ENCODE results near the gene TCN1.
A peak's percentile ranks its signal among the peaks of the same experiment; 100 is the strongest.
"Not testable (repeated sequence)": the region's sequence is repeated elsewhere in the genome, so short reads cannot be mapped to it uniquely, and the experiment has no call there.

The TCN1 gene

DNA sequence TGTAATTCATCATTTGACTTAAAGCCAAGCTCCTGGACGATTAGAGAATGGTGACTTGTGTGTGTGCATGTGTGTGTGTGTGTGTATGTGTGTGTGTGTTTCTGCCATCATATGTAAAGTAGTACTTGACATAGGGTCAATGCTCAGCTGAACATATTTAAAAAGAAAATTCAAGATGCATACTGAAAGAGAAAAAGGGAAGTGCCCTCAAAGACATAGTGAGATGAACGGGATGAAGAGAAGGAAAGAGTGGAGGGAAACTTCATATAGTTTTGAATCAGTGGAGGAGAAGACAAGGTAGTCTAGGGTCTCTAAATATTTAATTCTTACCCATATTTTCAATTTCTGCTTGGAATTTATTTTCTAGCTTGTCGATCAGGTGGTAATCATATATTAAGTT is 4.0 kb downstream of the TCN1 start:
- TF ChIP-seq, protein P1, sequence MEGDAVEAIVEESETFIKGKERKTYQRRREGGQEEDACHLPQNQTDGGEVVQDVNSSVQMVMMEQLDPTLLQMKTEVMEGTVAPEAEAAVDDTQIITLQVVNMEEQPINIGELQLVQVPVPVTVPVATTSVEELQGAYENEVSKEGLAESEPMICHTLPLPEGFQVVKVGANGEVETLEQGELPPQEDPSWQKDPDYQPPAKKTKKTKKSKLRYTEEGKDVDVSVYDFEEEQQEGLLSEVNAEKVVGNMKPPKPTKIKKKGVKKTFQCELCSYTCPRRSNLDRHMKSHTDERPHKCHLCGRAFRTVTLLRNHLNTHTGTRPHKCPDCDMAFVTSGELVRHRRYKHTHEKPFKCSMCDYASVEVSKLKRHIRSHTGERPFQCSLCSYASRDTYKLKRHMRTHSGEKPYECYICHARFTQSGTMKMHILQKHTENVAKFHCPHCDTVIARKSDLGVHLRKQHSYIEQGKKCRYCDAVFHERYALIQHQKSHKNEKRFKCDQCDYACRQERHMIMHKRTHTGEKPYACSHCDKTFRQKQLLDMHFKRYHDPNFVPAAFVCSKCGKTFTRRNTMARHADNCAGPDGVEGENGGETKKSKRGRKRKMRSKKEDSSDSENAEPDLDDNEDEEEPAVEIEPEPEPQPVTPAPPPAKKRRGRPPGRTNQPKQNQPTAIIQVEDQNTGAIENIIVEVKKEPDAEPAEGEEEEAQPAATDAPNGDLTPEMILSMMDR (IDR thresholded peaks at IDR 0.05): no peak
- H3K27me3 ChIP-seq (ENCODE audit: control insufficient read depth, insufficient read depth, low read length): no peaks in the 10 kb centered on the region
- no peaks in the 10 kb centered on the region for H3K36me3 ChIP-seq (ENCODE audit: control insufficient read depth, insufficient read depth, low read length)
- no peak overlapping the region for H3K9ac ChIP-seq
- no peak overlapping the region for H3K27ac ChIP-seq
- no peaks in the 10 kb centered on the region for H3K79me2 ChIP-seq
- H3K4me1 ChIP-seq: no peaks in the 10 kb centered on the region
- no peak overlapping the region for H3K4me2 ChIP-seq (ENCODE audit: low read length)
- H2AFZ ChIP-seq: no peak overlapping the region
- H3K9me3 ChIP-seq (ENCODE audit: control insufficient read depth, low read length): no peaks in the 10 kb centered on the region
- H3K4me3 ChIP-seq (ENCODE audit: low read depth, low read length): no peak overlapping the region

DNA sequence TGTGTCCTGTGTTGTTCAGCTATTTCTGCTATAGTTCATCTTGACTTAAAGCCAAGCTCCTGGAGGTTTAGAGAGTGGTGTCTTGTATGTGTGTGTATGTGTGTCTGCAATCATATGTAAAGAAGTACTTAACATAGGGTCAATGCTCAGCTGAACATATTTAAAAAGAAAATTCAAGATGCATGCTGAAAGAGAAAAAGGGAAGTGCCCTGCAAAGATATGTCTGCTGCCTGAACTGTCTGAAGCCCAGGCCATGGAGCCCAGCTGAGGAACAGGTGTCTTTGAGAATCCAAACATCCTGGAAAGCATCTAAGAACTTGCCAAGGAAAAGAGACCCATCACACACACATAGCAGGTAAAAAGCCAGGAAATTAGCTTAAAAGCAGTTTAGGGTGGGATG is 6.6 kb downstream of the TCN1 start:
- TF ChIP-seq, protein P1 (IDR thresholded peaks at IDR 0.05): no peak
- H3K9me3 ChIP-seq (ENCODE audit: control insufficient read depth, low read length): no peaks in the 10 kb centered on the region
- no peaks in the 10 kb centered on the region for H3K27me3 ChIP-seq (ENCODE audit: control insufficient read depth, insufficient read depth, low read length)
- H3K4me1 ChIP-seq: no peaks in the 10 kb centered on the region
- H3K79me2 ChIP-seq: no peaks in the 10 kb centered on the region
- no peak overlapping the region for H2AFZ ChIP-seq
- H3K4me3 ChIP-seq (ENCODE audit: low read depth, low read length): no peak overlapping the region
- no peak overlapping the region for H3K9ac ChIP-seq
- H3K27ac ChIP-seq: no peak overlapping the region
- H3K4me2 ChIP-seq (ENCODE audit: low read length): no peak overlapping the region
- H3K36me3 ChIP-seq (ENCODE audit: control insufficient read depth, insufficient read depth, low read length): no peaks in the 10 kb centered on the region

DNA sequence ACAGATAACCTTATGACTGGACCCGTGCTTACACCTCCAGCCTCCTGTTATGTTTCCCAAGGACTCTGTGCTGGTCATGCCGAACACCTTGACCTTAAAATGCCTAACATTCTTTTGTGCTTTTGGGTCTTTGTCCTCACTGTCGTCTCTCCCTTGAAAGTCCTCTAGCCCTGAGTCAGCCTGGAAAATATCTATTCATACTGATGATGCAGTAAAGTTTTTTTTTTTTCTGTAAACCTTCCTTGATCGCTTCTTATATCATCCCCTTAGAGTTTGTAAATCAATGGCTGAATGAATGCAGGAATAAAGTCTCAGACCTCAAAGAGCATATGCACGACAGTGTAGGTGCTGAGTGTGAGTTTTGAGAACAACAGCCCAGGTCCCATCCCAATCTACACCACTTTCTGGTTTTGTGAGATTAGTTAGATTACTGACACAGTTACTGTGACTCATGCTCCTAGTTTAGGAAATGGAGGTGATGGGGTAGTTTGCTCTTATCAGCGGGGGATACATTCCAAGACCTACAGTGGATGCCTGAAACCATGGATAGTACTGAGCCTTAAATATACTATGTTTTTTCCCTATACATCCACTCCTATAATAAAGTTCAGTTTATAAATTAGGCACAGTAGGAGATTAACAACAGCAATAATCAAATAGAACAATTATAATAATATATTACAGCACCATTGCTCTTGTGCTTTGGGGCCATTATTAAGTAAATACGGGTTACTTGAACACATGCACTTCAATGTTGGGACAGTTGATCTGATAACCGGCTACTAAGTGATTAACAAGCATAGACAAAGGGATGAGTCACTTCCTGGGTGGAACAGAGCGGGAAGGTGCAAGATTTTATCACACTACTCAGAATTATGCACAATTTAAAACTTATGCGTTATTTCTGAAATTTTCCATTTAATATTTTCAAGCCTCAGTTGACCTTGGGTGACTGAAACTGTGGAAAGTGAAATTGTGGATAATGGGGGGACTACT is 8.6 kb downstream of the TCN1 start:
- no peaks in the 10 kb centered on the region for H3K79me2 ChIP-seq
- H3K9ac ChIP-seq: no peak overlapping the region
- H3K27me3 ChIP-seq (ENCODE audit: control insufficient read depth, insufficient read depth, low read length): no peaks in the 10 kb centered on the region
- no peaks in the 10 kb centered on the region for H3K4me1 ChIP-seq
- H3K9me3 ChIP-seq (ENCODE audit: control insufficient read depth, low read length): no peaks in the 10 kb centered on the region
- H3K27ac ChIP-seq: no peak overlapping the region
- TF ChIP-seq, protein P1 (IDR thresholded peaks at IDR 0.05): no peak
- no peak overlapping the region for H2AFZ ChIP-seq
- H3K36me3 ChIP-seq (ENCODE audit: control insufficient read depth, insufficient read depth, low read length): no peaks in the 10 kb centered on the region
- H3K4me2 ChIP-seq (ENCODE audit: low read length): peak overlapping the region; percentile 1
- no peak overlapping the region for H3K4me3 ChIP-seq (ENCODE audit: low read depth, low read length)

DNA sequence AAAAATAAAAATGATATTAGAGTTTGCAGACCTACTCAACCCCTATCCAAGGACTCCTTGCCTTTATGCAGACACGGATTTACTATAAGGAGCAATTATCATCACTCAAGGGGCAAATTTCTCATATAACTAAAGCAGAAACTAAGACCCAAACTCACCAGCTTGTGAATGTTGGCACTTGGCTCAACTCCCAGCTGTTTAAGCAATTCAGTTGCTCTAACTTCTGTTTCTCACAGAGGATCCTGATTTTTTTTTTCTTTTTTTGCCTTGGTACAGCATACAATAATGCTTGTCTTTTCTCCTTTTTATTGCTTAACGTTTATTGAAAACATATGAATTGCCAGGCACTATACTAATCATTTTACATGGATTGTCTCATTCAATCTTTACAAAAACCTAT is 11.4 kb downstream of the TCN1 start:
- TF ChIP-seq, protein P1 (IDR thresholded peaks at IDR 0.05): no peak
- no peak overlapping the region for H3K4me3 ChIP-seq (ENCODE audit: low read depth, low read length)
- H3K4me1 ChIP-seq: no peaks in the 10 kb centered on the region
- no peaks in the 10 kb centered on the region for H3K27me3 ChIP-seq (ENCODE audit: control insufficient read depth, insufficient read depth, low read length)
- H2AFZ ChIP-seq: no peak overlapping the region
- no peaks in the 10 kb centered on the region for H3K9me3 ChIP-seq (ENCODE audit: control insufficient read depth, low read length)
- H3K36me3 ChIP-seq (ENCODE audit: control insufficient read depth, insufficient read depth, low read length): no peaks in the 10 kb centered on the region
- no peak overlapping the region for H3K4me2 ChIP-seq (ENCODE audit: low read length)
- H3K27ac ChIP-seq: no peak overlapping the region
- no peaks in the 10 kb centered on the region for H3K79me2 ChIP-seq
- H3K9ac ChIP-seq: no peak overlapping the region

DNA sequence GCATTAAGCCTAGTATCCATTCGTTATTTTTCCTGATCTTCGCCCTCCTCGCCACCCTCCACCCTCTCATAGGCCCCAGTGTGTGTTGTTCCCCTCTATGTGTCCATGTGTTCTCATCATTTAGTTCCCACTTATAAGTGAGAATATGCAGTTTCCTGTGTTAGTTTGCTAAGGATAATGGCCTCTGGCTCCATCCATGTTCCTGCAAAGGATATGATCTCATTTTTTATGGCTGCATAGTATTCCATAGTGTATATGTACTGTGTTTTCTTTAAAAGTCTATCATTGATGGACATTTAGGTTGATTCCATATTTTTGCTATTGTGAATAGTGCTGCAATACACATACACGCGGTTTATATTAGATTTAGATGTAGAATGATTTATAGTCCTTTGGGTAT is 14.9 kb downstream of the TCN1 start:
- not testable (repeated sequence) for H3K9me3 ChIP-seq (ENCODE audit: control insufficient read depth, low read length); H3K36me3 ChIP-seq (ENCODE audit: control insufficient read depth, insufficient read depth, low read length); H3K9ac ChIP-seq; H2AFZ ChIP-seq; H3K4me3 ChIP-seq (ENCODE audit: low read depth, low read length); H3K4me1 ChIP-seq; H3K79me2 ChIP-seq; H3K27ac ChIP-seq; H3K27me3 ChIP-seq (ENCODE audit: control insufficient read depth, insufficient read depth, low read length); H3K4me2 ChIP-seq (ENCODE audit: low read length)

DNA sequence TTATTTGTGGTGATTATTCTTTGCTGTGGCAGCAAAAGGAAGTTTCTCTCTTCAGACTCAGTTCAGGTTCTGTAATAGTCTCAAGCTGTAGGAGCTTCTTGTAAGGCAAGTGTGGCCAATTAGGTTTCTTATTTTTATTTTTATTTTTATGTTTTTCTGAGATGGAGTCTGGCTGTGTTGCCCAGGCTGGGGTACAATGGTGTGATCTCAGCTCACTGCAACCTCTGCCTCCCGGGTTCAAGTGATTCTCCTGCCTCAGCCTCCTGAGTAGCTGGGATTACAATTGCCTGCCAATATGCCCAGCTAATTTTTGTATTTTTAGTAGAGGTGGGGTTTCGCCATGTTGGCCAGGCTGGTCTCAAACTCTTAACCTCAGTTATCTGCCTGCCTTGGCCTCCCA is 16.7 kb downstream of the TCN1 start:
- H3K9ac ChIP-seq; H3K4me2 ChIP-seq (ENCODE audit: low read length); H3K79me2 ChIP-seq; H3K9me3 ChIP-seq (ENCODE audit: control insufficient read depth, low read length); H3K27me3 ChIP-seq (ENCODE audit: control insufficient read depth, insufficient read depth, low read length); H3K27ac ChIP-seq; H2AFZ ChIP-seq; H3K36me3 ChIP-seq (ENCODE audit: control insufficient read depth, insufficient read depth, low read length); H3K4me1 ChIP-seq; H3K4me3 ChIP-seq (ENCODE audit: low read depth, low read length): not testable (repeated sequence)

All from parathyroid adenoma (tissue), 2 donors.